Measurements from ENCODE around the gene PHAF1. TPM values are rescaled to one million over a fixed set of nuclear protein-coding genes. Genes with fewer than 3 reads are reported as not detected.

PHAF1 gene
- total RNA-seq, 8 experiments from 2014 or later: 10.4 to 18.8 (median 14.9) TPM

- no peak overlapping the region for H3K27ac ChIP-seq
- no peaks in the 10 kb centered on the region for H3K4me1 ChIP-seq (replicated peaks in 1 of 2)
- in situ Hi-C loops (cut with MboI; ENCODE audit: low pct_unique_long_range_greater_than_20kb in 2 of 9, low sequenced_read_pairs in 9 of 9, unreplicated experiment in 9 of 9): no loop called here
- H3K4me3 ChIP-seq: no peak overlapping the region
- no peak for ATAC-seq (replicated peaks in 6 of 8)
- 80 to 100% (median 97%) methylated on average over 1 to 5 of the region's 9 CpGs; no CpG with 5 or more reads in 7 of the 10 experiments for WGBS, 10 experiments
These were observed 32.6 kb downstream of the PHAF1 start for GRCh38 chr16:67142342-67142741.

GRCh38 chr16:67144943-67145342 lies 35.2 kb downstream of the PHAF1 start:
- Histone ChIP-seq H3K4me1 (replicated peaks in 1 of 2) (no peaks in the 10 kb centered on the region), H3K27ac (no peak overlapping the region), H3K4me3 (no peak overlapping the region)
- 40 to 100% (median 90%) methylated on average over 1 to 2 of the region's 2 CpGs; no CpG with 5 or more reads in 5 of the 10 experiments for WGBS, 10 experiments
- no peak for ATAC-seq (replicated peaks in 6 of 8)
- in situ Hi-C loops (cut with MboI; ENCODE audit: low pct_unique_long_range_greater_than_20kb in 2 of 9, low sequenced_read_pairs in 9 of 9, unreplicated experiment in 9 of 9): no loop called here

- no peak for ATAC-seq (replicated peaks in 6 of 8)
- 50 to 100% (median 100%) methylated on average over 1 to 2 of the region's 2 CpGs; no CpG with 5 or more reads in 5 of the 10 experiments for WGBS, 10 experiments
- no peak overlapping the region for H3K4me3 ChIP-seq
- peaks cover 0 to 1% of the 10 kb centered on the region in 2 donors for H3K4me1 ChIP-seq (replicated peaks in 1 of 2)
- in situ Hi-C loops (cut with MboI; ENCODE audit: low pct_unique_long_range_greater_than_20kb in 2 of 9, low sequenced_read_pairs in 9 of 9, unreplicated experiment in 9 of 9): no loop called here
- H3K27ac ChIP-seq: no peak overlapping the region
These were observed 36.0 kb downstream of the PHAF1 start for GRCh38 chr16:67145746-67146145.

- 20 to 90% (median 80%) methylated on average over 1 to 2 of the region's 7 CpGs; no CpG with 5 or more reads in 3 of the 10 experiments for WGBS, 10 experiments
- no peak for ATAC-seq (replicated peaks in 6 of 8)
- peaks cover 4 to 5% of the 10 kb centered on the region in 2 donors for H3K4me1 ChIP-seq (replicated peaks in 1 of 2)
- H3K4me3 ChIP-seq: no peak overlapping the region
- in situ Hi-C loops (cut with MboI; ENCODE audit: low pct_unique_long_range_greater_than_20kb in 2 of 9, low sequenced_read_pairs in 9 of 9, unreplicated experiment in 9 of 9): no loop called here
- no peak overlapping the region for H3K27ac ChIP-seq
These were observed 37.0 kb downstream of the PHAF1 start for GRCh38 chr16:67146523-67147357.

GRCh38 chr16:67147437-67148140 lies 37.8 kb downstream of the PHAF1 start:
- H3K4me1 ChIP-seq (replicated peaks in 1 of 2): peaks cover 4 to 5% of the 10 kb centered on the region in 2 donors
- no peak for ATAC-seq (replicated peaks in 6 of 8)
- WGBS, 10 experiments: 87 to 100% (median 100%) methylated on average over 2 to 3 of the region's 4 CpGs; no CpG with 5 or more reads in 6 of the 10 experiments
- in situ Hi-C loops (cut with MboI; ENCODE audit: low pct_unique_long_range_greater_than_20kb in 2 of 9, low sequenced_read_pairs in 9 of 9, unreplicated experiment in 9 of 9): no loop called here
- no peak overlapping the region for H3K27ac ChIP-seq
- H3K4me3 ChIP-seq: no peak overlapping the region

- Histone ChIP-seq H3K4me1 (replicated peaks in 1 of 2) (peaks cover 4 to 5% of the 10 kb centered on the region in 2 donors), H3K4me3 (no peak overlapping the region), H3K27ac (no peak overlapping the region)
- in situ Hi-C loops (cut with MboI; ENCODE audit: low pct_unique_long_range_greater_than_20kb in 2 of 9, low sequenced_read_pairs in 9 of 9, unreplicated experiment in 9 of 9): no loop called here
- WGBS, 10 experiments: 75 to 100% (median 100%) methylated on average over 1 to 2 of the region's 2 CpGs; no CpG with 5 or more reads in 3 of the 10 experiments
- no peak for ATAC-seq (replicated peaks in 6 of 8)
These were observed 38.5 kb downstream of the PHAF1 start for GRCh38 chr16:67148221-67148620.

- in situ Hi-C loops (cut with MboI; ENCODE audit: low pct_unique_long_range_greater_than_20kb in 2 of 9, low sequenced_read_pairs in 9 of 9, unreplicated experiment in 9 of 9): no loop called here
- no peak overlapping the region for H3K27ac ChIP-seq
- WGBS, 10 experiments: 40 to 100% (median 97%) methylated on average over 1 to 5 of the region's 11 CpGs; no CpG with 5 or more reads in 2 of the 10 experiments
- no peak for ATAC-seq (replicated peaks in 6 of 8)
- peaks cover 4 to 5% of the 10 kb centered on the region in 2 donors for H3K4me1 ChIP-seq (replicated peaks in 1 of 2)
- no peak overlapping the region for H3K4me3 ChIP-seq
These were observed 39.0 kb downstream of the PHAF1 start for GRCh38 chr16:67148656-67149275.

GRCh38 chr16:67149276-67150046 lies 39.7 kb downstream of the PHAF1 start:
- WGBS, 10 experiments: 73 to 100% (median 92%) methylated on average over 3 to 11 of the region's 77 CpGs; no CpG with 5 or more reads in 3 of the 10 experiments
- Histone ChIP-seq H3K4me1 (replicated peaks in 1 of 2) (peaks cover 4 to 6% of the 10 kb centered on the region in 2 donors), H3K27ac (no peak overlapping the region), H3K4me3 (no peak overlapping the region)
- no peak for ATAC-seq (replicated peaks in 6 of 8)
- in situ Hi-C loops (cut with MboI; ENCODE audit: low pct_unique_long_range_greater_than_20kb in 2 of 9, low sequenced_read_pairs in 9 of 9, unreplicated experiment in 9 of 9): loop anchor here (10.0 to 25.0 kb wide), 3 partner anchors 162 to 195 kb away; partner anchors contain the start of genes CES3 (in 7 of the 9) and CES4A (in 1 of the 9)

GRCh38 chr16:67150047-67150832 lies 40.5 kb downstream of the PHAF1 start:
- in situ Hi-C loops (cut with MboI; ENCODE audit: low pct_unique_long_range_greater_than_20kb in 2 of 9, low sequenced_read_pairs in 9 of 9, unreplicated experiment in 9 of 9): loop anchor here (10.0 to 25.0 kb wide), 3 partner anchors 163 to 195 kb away; partner anchors contain the start of genes CES3 (in 7 of the 9) and CES4A (in 1 of the 9)
- peak; percentile 14 to 68 (median 60) for ATAC-seq (replicated peaks in 6 of 8)
- WGBS, 10 experiments: 22% methylated on average over 9 of the region's 94 CpGs; no CpG with 5 or more reads in 9 of the 10 experiments
- H3K4me3 ChIP-seq: peak overlapping the region; percentile 14 to 43 (median 36)
- H3K4me1 ChIP-seq (replicated peaks in 1 of 2): peaks cover 4 to 9% of the 10 kb centered on the region in 2 donors
- peak overlapping the region in 1 of 2 donors; percentile 40 for H3K27ac ChIP-seq

- peak within 1 kb of the TSS in 1 of 2 donors; percentile 40 for H3K27ac ChIP-seq
- peak; percentile 60 to 80 (median 70) for ATAC-seq (replicated peaks in 6 of 8)
- in situ Hi-C loops (cut with MboI; ENCODE audit: low pct_unique_long_range_greater_than_20kb in 2 of 9, low sequenced_read_pairs in 9 of 9, unreplicated experiment in 9 of 9): loop anchor here (10.0 to 25.0 kb wide), 3 partner anchors 164 to 196 kb away; partner anchors contain the start of genes CES3 (in 7 of the 9) and CES4A (in 1 of the 9)
- peaks cover 4 to 9% of the 10 kb centered on the region in 2 donors for H3K4me1 ChIP-seq (replicated peaks in 1 of 2)
- 0% methylated on average over 2 to 5 of the region's 34 CpGs; no CpG with 5 or more reads in 8 of the 10 experiments for WGBS, 10 experiments
- peak within 1 kb of the TSS; percentile 14 to 43 (median 36) for H3K4me3 ChIP-seq
These were observed 41.2 kb downstream of the PHAF1 start, which contains the start of gene B3GNT9 for GRCh38 chr16:67150833-67151396. TSS of gene B3GNT9 (minus strand) at chr16:67150998. CDS start at chr16:67150485, 513 bp downstream.

Data from motor neuron (in vitro differentiated cells).